Peyer's patch (tissue), 4 donors: ENCODE data around the gene OLA1.

ENCODE experiments used
- CTCF ChIP-seq, 6 experiments: fragments of 450-650 bp in 4 of 6; fragments of 200-600 bp in 2 of 6; sonication (generic) in 1 of 6; IDR thresholded peaks; one replicate each; pipeline ENCODE4 v1.5.1; 2017 to 2019; ENCODE audit warnings: antibody characterized with exemption in 6 of 6, mild to moderate bottlenecking in 3 of 6, moderate library complexity in 1 of 6
- POLR2A ChIP-seq, 2 donors: fragments of 450-650 bp; IDR thresholded peaks; one replicate each; pipeline ENCODE4 v1.5.1; 2017; ENCODE audit warnings: antibody characterized with exemption in 2 of 2, mild to moderate bottlenecking in 2 of 2, moderate library complexity in 2 of 2

- TF ChIP-seq CTCF (IDR thresholded peaks at IDR 0.05) (no peak), POLR2A (IDR thresholded peaks at IDR 0.05) (no peak)
Measured at GRCh38 chr2:174219321-174219720, 29.0 kb downstream of the OLA1 start.
